CD14-positive monocyte (primary cell): ENCODE results near the gene ARID3C. TPM values are rescaled to one million over a fixed set of nuclear protein-coding genes. Genes with fewer than 3 reads are reported as not detected.

Experiments used
- DNase-seq, 3 donors: peaks; one replicate each; pipeline ENCODE4 v3.0.0-alpha.2; 2011 to 2022
- H2AFZ ChIP-seq: 2 replicates; pipeline ENCODE4 v1.6.0; 2012; ENCODE audit warnings: mild to moderate bottlenecking, low read depth, low read length, inconsistent platforms; ENCODE audit not compliant: insufficient read depth, poor library complexity, severe bottlenecking
- H3K27ac ChIP-seq, 2 donors: 1 replicate in 1 of 2; 2 replicates in 1 of 2; pipeline ENCODE4 v1.5.1; 2012 to 2013; ENCODE audit warnings: low read length in 2 of 2, control low read depth in 1 of 2, inconsistent platforms in 1 of 2, low read depth in 1 of 2, mild to moderate bottlenecking in 1 of 2
- H3K27me3 ChIP-seq, 2 donors: one replicate each; pipeline versions ENCODE4 v1.6.0 to v1.6.1; 2011 to 2013; ENCODE audit warnings: low read length in 2 of 2; ENCODE audit not compliant: control insufficient read depth in 2 of 2, insufficient read depth in 2 of 2
- H3K36me3 ChIP-seq, 2 donors: replicated peaks in 1 of 2; 1 replicate in 1 of 2; 2 replicates in 1 of 2; pipeline versions ENCODE4 v1.5.1 to v1.6.1; 2012 to 2013; ENCODE audit warnings: low read length in 2 of 2, control low read depth in 1 of 2, inconsistent platforms in 1 of 2, mild to moderate bottlenecking in 1 of 2; ENCODE audit not compliant: insufficient read depth in 2 of 2, control insufficient read depth in 1 of 2
- H3K4me1 ChIP-seq, 2 donors: 1 replicate in 1 of 2; 2 replicates in 1 of 2; pipeline versions ENCODE4 v1.5.1 to v1.6.1; 2012 to 2013; ENCODE audit warnings: low read length in 2 of 2, control low read depth in 1 of 2, inconsistent platforms in 1 of 2, mild to moderate bottlenecking in 1 of 2, moderate library complexity in 1 of 2; ENCODE audit not compliant: insufficient read depth in 2 of 2, control insufficient read depth in 1 of 2
- H3K4me2 ChIP-seq: replicated peaks from 2 replicates; pipeline ENCODE3; 2012; ENCODE audit warnings: low read length, moderate library complexity, mild to moderate bottlenecking; ENCODE audit not compliant: poor library complexity, severe bottlenecking; ENCODE audit errors: extremely low read depth
- H3K4me3 ChIP-seq, 3 experiments: fragments of 200-600 bp in 1 of 3; sonication (generic) in 1 of 3; replicated peaks in 1 of 3; 1 replicate in 2 of 3; 2 replicates in 1 of 3; pipeline ENCODE4 v1.5.1; 2011 to 2013; ENCODE audit warnings: low read length in 3 of 3, mild to moderate bottlenecking in 3 of 3, control low read depth in 2 of 3, low read depth in 2 of 3, inconsistent platforms in 1 of 3, moderate library complexity in 1 of 3
- H3K79me2 ChIP-seq: 2 replicates; pipeline ENCODE4 v1.6.0; 2012; ENCODE audit warnings: mild to moderate bottlenecking, control low read depth, inconsistent platforms, low read length, moderate library complexity; ENCODE audit not compliant: insufficient read depth
- H3K9ac ChIP-seq: 2 replicates; pipeline ENCODE4 v1.6.0; 2017; ENCODE audit warnings: low read length, mild to moderate bottlenecking; ENCODE audit not compliant: insufficient read depth, poor library complexity, severe bottlenecking
- H3K9me3 ChIP-seq, 2 donors: replicated peaks in 1 of 2; 1 replicate in 1 of 2; 2 replicates in 1 of 2; pipeline versions ENCODE4 v1.5.1 to v1.6.1; 2012 to 2013; ENCODE audit warnings: low read length in 2 of 2, control low read depth in 1 of 2; ENCODE audit not compliant: control insufficient read depth in 1 of 2, insufficient read depth in 1 of 2
- H4K20me1 ChIP-seq: 2 replicates; pipeline ENCODE4 v1.6.0; 2012; ENCODE audit warnings: mild to moderate bottlenecking, low read length, control low read depth, moderate library complexity; ENCODE audit not compliant: insufficient read depth
- H3K27ac Mint-ChIP-seq, 7 donors: one replicate each; pipeline ENCODE4 v1.8.0; 2020; ENCODE audit warnings: mild to moderate bottlenecking in 7 of 7, mixed read lengths in 7 of 7, moderate library complexity in 6 of 7, inconsistent platforms in 2 of 7
- H3K27me3 Mint-ChIP-seq, 3 donors: one replicate each; pipeline ENCODE4 v1.8.0; 2021 to 2022; ENCODE audit warnings: low read depth in 3 of 3, mild to moderate bottlenecking in 3 of 3, mixed read lengths in 3 of 3, moderate library complexity in 3 of 3, inconsistent platforms in 1 of 3
- H3K36me3 Mint-ChIP-seq, 2 donors: one replicate each; pipeline ENCODE4 v1.8.0; 2020; ENCODE audit warnings: mixed read lengths in 2 of 2, inconsistent platforms in 1 of 2, mild to moderate bottlenecking in 1 of 2
- H3K4me1 Mint-ChIP-seq: one replicate; pipeline ENCODE4 v1.8.0; 2020; ENCODE audit warnings: mild to moderate bottlenecking, mixed read lengths
- H3K4me3 Mint-ChIP-seq, 2 donors: one replicate each; pipeline ENCODE4 v1.8.0; 2020; ENCODE audit warnings: mild to moderate bottlenecking in 2 of 2, mixed read lengths in 2 of 2, moderate library complexity in 1 of 2
- H3K9me3 Mint-ChIP-seq, 7 donors: one replicate each; pipeline ENCODE4 v1.8.0; 2020 to 2022; ENCODE audit warnings: mixed read lengths in 7 of 7, mild to moderate bottlenecking in 6 of 7, moderate library complexity in 6 of 7, inconsistent platforms in 2 of 7
- CTCF ChIP-seq: fragments of 200-600 bp; IDR thresholded peaks from one replicate; pipeline ENCODE4 v1.8.0; 2022; ENCODE audit warnings: antibody characterized with exemption, mild to moderate bottlenecking
- WGBS: methylation state at CpG from one replicate; pipeline ENCODE4 v1.1.5; 2013; ENCODE audit warnings: missing lambda C conversion rate; ENCODE audit not compliant: insufficient coverage; 5-methylcytosine and 5-hydroxymethylcytosine counted together
- intact Hi-C, 2 donors: fragments of 100-400 bp; cut with micrococcal nuclease; formaldehyde crosslinking; loops; one replicate each; pipeline versions ENCODE4 v1.15.0 to v1.15.1; 2023
- polyA plus RNA-seq, 3 donors: library from polyadenylated mRNA; depleted of rRNA in 1 of 3; unstranded in 2 of 3; stranded (reverse) in 1 of 3; fragments of 300-500 nt in 2 of 3; fragments of >200 nt in 1 of 3; fragmentation: Illumina TruSeq in 2 of 3; gene quantifications; 1 replicate in 2 of 3; 2 replicates in 1 of 3; pipeline ENCODE4 v1.2.3, GENCODE V29; 2012 to 2021

Gene ARID3C
- polyA plus RNA-seq, 3 donors: not detected

GRCh38 chr9:34606905-34607304 lies 22.0 kb downstream of the ARID3C start:
- Histone ChIP-seq H2AFZ (no peak overlapping the region), H3K9me3 (no peaks in the 10 kb centered on the region), H3K4me1 (peaks cover 13 to 17% of the 10 kb centered on the region in 2 donors), H3K9ac (no peak overlapping the region), H3K27me3 (peaks cover 0 to 2% of the 10 kb centered on the region in 2 donors), H3K36me3 (no peaks in the 10 kb centered on the region), H3K4me2 (no peak overlapping the region), H3K27ac (no peak overlapping the region), H4K20me1 (no peaks in the 10 kb centered on the region), H3K4me3 (no peak overlapping the region), H3K79me2 (peaks cover 13% of the 10 kb centered on the region)
- 100% methylated on average over 1 of the region's 3 CpGs for WGBS
- H3K36me3 Mint-ChIP-seq: no peaks in the 10 kb centered on the region
- peaks cover 14% of the 10 kb centered on the region for H3K4me1 Mint-ChIP-seq
- peaks cover 0 to 3% (median 0%) of the 10 kb centered on the region in 7 donors for H3K9me3 Mint-ChIP-seq
- intact Hi-C loops: no loop called here
- TF ChIP-seq CTCF: no peak
- no peak overlapping the region for H3K4me3 Mint-ChIP-seq
- H3K27ac Mint-ChIP-seq: no peak overlapping the region
- peaks cover 6 to 7% (median 7%) of the 10 kb centered on the region in 3 donors for H3K27me3 Mint-ChIP-seq
- DNase-seq: no peak

GRCh38 chr9:34606190-34606589 lies 22.7 kb downstream of the ARID3C start:
- no peak overlapping the region for H3K27ac Mint-ChIP-seq
- H3K27ac ChIP-seq: no peak overlapping the region
- H3K4me2 ChIP-seq: no peak overlapping the region
- H4K20me1 ChIP-seq: no peaks in the 10 kb centered on the region
- H3K4me3 Mint-ChIP-seq: no peak overlapping the region
- DNase-seq: no peak
- H3K4me1 Mint-ChIP-seq: peaks cover 10% of the 10 kb centered on the region
- TF ChIP-seq CTCF: no peak
- intact Hi-C loops: no loop called here
- H3K4me1 ChIP-seq: peaks cover 8 to 10% of the 10 kb centered on the region in 2 donors
- H3K9ac ChIP-seq: no peak overlapping the region
- peaks cover 0 to 2% of the 10 kb centered on the region in 2 donors for H3K27me3 ChIP-seq
- H3K36me3 ChIP-seq: no peaks in the 10 kb centered on the region
- H2AFZ ChIP-seq: no peak overlapping the region
- no peak overlapping the region for H3K4me3 ChIP-seq
- H3K79me2 ChIP-seq: peaks cover 6% of the 10 kb centered on the region
- peaks cover 0 to 3% (median 0%) of the 10 kb centered on the region in 7 donors for H3K9me3 Mint-ChIP-seq
- H3K27me3 Mint-ChIP-seq: peaks cover 6 to 11% (median 11%) of the 10 kb centered on the region in 3 donors
- no peaks in the 10 kb centered on the region for H3K9me3 ChIP-seq
- no peaks in the 10 kb centered on the region for H3K36me3 Mint-ChIP-seq
